H9 (cell line): Measurements from ENCODE around the gene OAS1. TPM values are rescaled to one million over a fixed set of nuclear protein-coding genes. Genes with fewer than 3 reads are reported as not detected.

Experiments
- DNase-seq: peaks from one replicate; pipeline ENCODE4 v3.0.0-alpha.2; 2017
- H2AFZ ChIP-seq: one replicate; pipeline ENCODE4 v1.6.1; 2013; ENCODE audit warnings: mild to moderate bottlenecking, low read length, control low read depth, moderate library complexity
- H2AK5ac ChIP-seq: 2 replicates; pipeline ENCODE4 v1.6.1; 2013; ENCODE audit warnings: low read length, control low read depth, mixed read lengths; ENCODE audit not compliant: insufficient read length
- H2BK120ac ChIP-seq: one replicate; pipeline ENCODE4 v1.6.1; 2013; ENCODE audit warnings: low read depth, mild to moderate bottlenecking, low read length, control low read depth, inconsistent platforms; ENCODE audit not compliant: poor library complexity, severe bottlenecking
- H2BK12ac ChIP-seq: 2 replicates; pipeline ENCODE4 v1.6.1; 2013; ENCODE audit warnings: low read length, control low read depth, mixed read lengths, low read depth; ENCODE audit not compliant: insufficient read length
- H2BK15ac ChIP-seq: 2 replicates; pipeline ENCODE4 v1.6.1; 2013; ENCODE audit warnings: low read depth, low read length, control low read depth
- H2BK20ac ChIP-seq: one replicate; pipeline ENCODE4 v1.6.1; 2013; ENCODE audit warnings: low read depth, mild to moderate bottlenecking, low read length, control low read depth, inconsistent platforms; ENCODE audit not compliant: poor library complexity, severe bottlenecking
- H2BK5ac ChIP-seq: 2 replicates; pipeline ENCODE4 v1.6.1; 2013; ENCODE audit warnings: low read length, control low read depth, mixed read lengths; ENCODE audit not compliant: insufficient read length
- H3K14ac ChIP-seq: 2 replicates; pipeline ENCODE4 v1.6.1; 2013; ENCODE audit warnings: low read length, control low read depth; ENCODE audit not compliant: insufficient read depth
- H3K18ac ChIP-seq: 2 replicates; pipeline ENCODE4 v1.6.1; 2013; ENCODE audit warnings: low read depth, mild to moderate bottlenecking, mixed read lengths, low read length, control low read depth; ENCODE audit not compliant: insufficient read length
- H3K23ac ChIP-seq: 2 replicates; pipeline ENCODE4 v1.6.1; 2013; ENCODE audit warnings: low read length, control low read depth, mixed read lengths, low read depth; ENCODE audit not compliant: insufficient read length
- H3K23me2 ChIP-seq: 2 replicates; pipeline ENCODE4 v1.6.1; 2013; ENCODE audit warnings: low read depth, mild to moderate bottlenecking, mixed read lengths, low read length, control low read depth; ENCODE audit not compliant: insufficient read length, poor library complexity, severe bottlenecking
- H3K27ac ChIP-seq: 2 replicates; pipeline ENCODE4 v1.5.1; 2013; ENCODE audit warnings: low read length, control low read depth, mixed read lengths, low read depth; ENCODE audit not compliant: insufficient read length
- H3K27me3 ChIP-seq: 2 replicates; pipeline ENCODE4 v1.6.1; 2013; ENCODE audit warnings: low read length, control low read depth, inconsistent platforms; ENCODE audit not compliant: insufficient read depth
- H3K4ac ChIP-seq: 2 replicates; pipeline ENCODE4 v1.6.1; 2013; ENCODE audit warnings: low read depth, mild to moderate bottlenecking, control low read depth, inconsistent platforms, low read length, moderate library complexity
- H3K4me1 ChIP-seq: 2 replicates; pipeline ENCODE4 v1.6.1; 2013; ENCODE audit warnings: low read length, control low read depth, inconsistent platforms; ENCODE audit not compliant: insufficient read depth
- H3K4me2 ChIP-seq: 2 replicates; pipeline ENCODE4 v1.6.1; 2013; ENCODE audit warnings: low read length, control low read depth, mixed read lengths; ENCODE audit not compliant: insufficient read length, insufficient read depth
- H3K56ac ChIP-seq: 2 replicates; pipeline ENCODE4 v1.6.1; 2013; ENCODE audit warnings: low read depth, mild to moderate bottlenecking, mixed read lengths, low read length, control low read depth; ENCODE audit not compliant: insufficient read length
- H3K79me1 ChIP-seq: 2 replicates; pipeline ENCODE4 v1.6.1; 2013; ENCODE audit warnings: low read depth, mild to moderate bottlenecking, moderate library complexity, low read length, control low read depth, inconsistent platforms; ENCODE audit not compliant: insufficient read depth, poor library complexity, severe bottlenecking
- H3K79me2 ChIP-seq: 2 replicates; pipeline ENCODE4 v1.6.1; 2013; ENCODE audit warnings: low read length, control low read depth, inconsistent platforms; ENCODE audit not compliant: insufficient read depth
- H3K9ac ChIP-seq: 2 replicates; pipeline ENCODE4 v1.6.1; 2013; ENCODE audit warnings: low read length, control low read depth, mixed read lengths; ENCODE audit not compliant: insufficient read length; ENCODE audit errors: extremely low read depth
- H3K9me3 ChIP-seq: one replicate; pipeline ENCODE4 v1.6.1; 2013; ENCODE audit warnings: low read depth, low read length, inconsistent platforms; ENCODE audit not compliant: control insufficient read depth
- H3T11ph ChIP-seq: one replicate; pipeline ENCODE4 v1.6.1; 2013; ENCODE audit warnings: mild to moderate bottlenecking, low read length, control low read depth, inconsistent platforms
- H4K20me1 ChIP-seq: one replicate; pipeline ENCODE4 v1.6.1; 2013; ENCODE audit not compliant: control insufficient read depth, insufficient read length, insufficient read depth
- H4K5ac ChIP-seq: 2 replicates; pipeline ENCODE4 v1.6.1; 2013; ENCODE audit warnings: low read depth, mild to moderate bottlenecking, mixed read lengths, low read length, control low read depth; ENCODE audit not compliant: insufficient read length
- H4K8ac ChIP-seq: replicated peaks from 2 replicates; pipeline ENCODE4 v1.6.1; 2013; ENCODE audit warnings: low read length, control low read depth, mixed read lengths, low read depth; ENCODE audit not compliant: insufficient read length
- H4K91ac ChIP-seq: 2 replicates; pipeline ENCODE4 v1.6.1; 2013; ENCODE audit warnings: low read depth, mild to moderate bottlenecking, moderate library complexity, mixed read lengths, low read length, control low read depth; ENCODE audit not compliant: insufficient read length
- H3K27ac Mint-ChIP-seq, 3 experiments: 2 replicates in 2 of 3; 3 replicates in 1 of 3; pipeline ENCODE4 v1.8.0; 2020 to 2021; ENCODE audit warnings: mixed read lengths in 3 of 3, mild to moderate bottlenecking in 1 of 3, moderate library complexity in 1 of 3
- H3K27me3 Mint-ChIP-seq: 2 replicates; pipeline ENCODE4 v1.8.0; 2021; ENCODE audit warnings: low read depth, mild to moderate bottlenecking, moderate library complexity, mixed read lengths
- H3K36me3 Mint-ChIP-seq, 3 experiments: 2 replicates in 2 of 3; 3 replicates in 1 of 3; pipeline ENCODE4 v1.8.0; 2020 to 2021; ENCODE audit warnings: low read depth in 3 of 3, mixed read lengths in 3 of 3; ENCODE audit not compliant: insufficient read depth in 1 of 3
- H3K4me1 Mint-ChIP-seq, 2 experiments: 2 replicates each; pipeline ENCODE4 v1.8.0; 2020; ENCODE audit warnings: mixed read lengths in 2 of 2
- H3K4me3 Mint-ChIP-seq, 2 experiments: 2 replicates in 1 of 2; 3 replicates in 1 of 2; pipeline ENCODE4 v1.8.0; 2020 to 2021; ENCODE audit warnings: mild to moderate bottlenecking in 2 of 2, mixed read lengths in 2 of 2, moderate library complexity in 1 of 2
- H3K9me3 Mint-ChIP-seq, 2 experiments: 2 replicates in 1 of 2; 3 replicates in 1 of 2; pipeline ENCODE4 v1.8.0; 2020; ENCODE audit warnings: mild to moderate bottlenecking in 2 of 2, mixed read lengths in 2 of 2, moderate library complexity in 1 of 2
- WGBS: extraction: QIAGEN DNeasy Blood & Tissue Kit; methylation state at CpG from one replicate; pipeline ENCODE4 v1.1.7; 2013; ENCODE audit warnings: missing lambda C conversion rate, low lambda C conversion rate, mixed read lengths; ENCODE audit not compliant: insufficient read length; ENCODE audit errors: extremely low coverage; 5-methylcytosine and 5-hydroxymethylcytosine counted together
- total RNA-seq: library from RNA; stranded (reverse); gene quantifications from 2 replicates; pipeline ENCODE4 v1.2.1, GENCODE V29; 2021
- TF ChIP-seq, protein P1 (sequence below): fragments of 200-600 bp; sonication (generic); conservative IDR thresholded peaks from 3 replicates; pipeline ENCODE4 v1.8.0; 2021; ENCODE audit warnings: antibody characterized with exemption, mild to moderate bottlenecking

OAS1 gene
- total RNA-seq, 1 experiment from 2014 or later, result not detected

DNA sequence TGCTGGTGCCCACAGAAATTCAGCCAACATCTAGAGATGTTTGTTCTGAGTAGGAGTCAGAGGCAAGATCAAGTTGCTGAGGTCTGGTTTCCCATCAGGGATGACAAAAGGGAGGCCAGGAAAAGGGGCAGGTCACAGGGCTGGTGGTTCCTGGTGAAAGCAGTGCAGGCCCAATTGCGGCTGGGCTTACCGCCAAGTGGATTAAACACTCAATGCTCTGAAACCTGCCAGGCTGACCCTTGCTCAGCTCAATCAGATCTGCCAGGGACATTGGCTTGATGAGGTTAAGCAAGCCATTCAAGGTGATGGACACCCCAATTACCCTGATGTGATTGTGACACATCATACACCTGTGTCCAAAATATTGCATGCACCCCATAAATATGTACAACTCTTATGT, 5.5 kb upstream of the OAS1 start:
- H2BK12ac ChIP-seq, result no peak overlapping the region
- no peak overlapping the region for H3K14ac ChIP-seq
- H3T11ph ChIP-seq, result no peak overlapping the region
- no peak overlapping the region for H2AFZ ChIP-seq
- no peak overlapping the region for H3K23ac ChIP-seq
- no peak overlapping the region for H3K4ac ChIP-seq
- Mint-ChIP-seq H3K4me3 (no peak overlapping the region), H3K27ac (no peak overlapping the region), H3K4me1 (no peaks in the 10 kb centered on the region), H3K9me3 (peaks cover 17 to 23% of the 10 kb centered on the region in 2 experiments), H3K36me3 (peaks cover 0 to 12% (median 6%) of the 10 kb centered on the region in 3 experiments; a peak in 5 of 7 replicates), H3K27me3 (peaks cover 18% of the 10 kb centered on the region)
- H3K4me2 ChIP-seq, result no peak overlapping the region
- H2BK5ac ChIP-seq, result no peak overlapping the region
- TF ChIP-seq, protein P1, sequence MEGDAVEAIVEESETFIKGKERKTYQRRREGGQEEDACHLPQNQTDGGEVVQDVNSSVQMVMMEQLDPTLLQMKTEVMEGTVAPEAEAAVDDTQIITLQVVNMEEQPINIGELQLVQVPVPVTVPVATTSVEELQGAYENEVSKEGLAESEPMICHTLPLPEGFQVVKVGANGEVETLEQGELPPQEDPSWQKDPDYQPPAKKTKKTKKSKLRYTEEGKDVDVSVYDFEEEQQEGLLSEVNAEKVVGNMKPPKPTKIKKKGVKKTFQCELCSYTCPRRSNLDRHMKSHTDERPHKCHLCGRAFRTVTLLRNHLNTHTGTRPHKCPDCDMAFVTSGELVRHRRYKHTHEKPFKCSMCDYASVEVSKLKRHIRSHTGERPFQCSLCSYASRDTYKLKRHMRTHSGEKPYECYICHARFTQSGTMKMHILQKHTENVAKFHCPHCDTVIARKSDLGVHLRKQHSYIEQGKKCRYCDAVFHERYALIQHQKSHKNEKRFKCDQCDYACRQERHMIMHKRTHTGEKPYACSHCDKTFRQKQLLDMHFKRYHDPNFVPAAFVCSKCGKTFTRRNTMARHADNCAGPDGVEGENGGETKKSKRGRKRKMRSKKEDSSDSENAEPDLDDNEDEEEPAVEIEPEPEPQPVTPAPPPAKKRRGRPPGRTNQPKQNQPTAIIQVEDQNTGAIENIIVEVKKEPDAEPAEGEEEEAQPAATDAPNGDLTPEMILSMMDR, result no peak
- H2BK20ac ChIP-seq, result no peak overlapping the region
- H2BK120ac ChIP-seq, result no peak overlapping the region
- no peak overlapping the region for H4K5ac ChIP-seq
- no peak overlapping the region for H3K9ac ChIP-seq
- H3K79me2 ChIP-seq, result no peaks in the 10 kb centered on the region
- no peak overlapping the region for H2AK5ac ChIP-seq
- H4K20me1 ChIP-seq, result no peaks in the 10 kb centered on the region
- no peaks in the 10 kb centered on the region for H3K27me3 ChIP-seq
- no peaks in the 10 kb centered on the region for H3K9me3 ChIP-seq
- no peak for DNase-seq
- no peaks in the 10 kb centered on the region for H3K79me1 ChIP-seq
- H3K56ac ChIP-seq, result no peak overlapping the region
- no CpG with 5 or more reads among the region's 2 CpGs for WGBS
- no peaks in the 10 kb centered on the region for H3K4me1 ChIP-seq
- H3K18ac ChIP-seq, result no peak overlapping the region
- H4K91ac ChIP-seq, result no peak overlapping the region
- no peak overlapping the region for H4K8ac ChIP-seq
- H3K23me2 ChIP-seq, result no peaks in the 10 kb centered on the region
- no peak overlapping the region for H2BK15ac ChIP-seq
- no peak overlapping the region for H3K27ac ChIP-seq
